MM.1S (cell line): Measurements from ENCODE around the gene APRT.

ENCODE experiments used
- DNase-seq: peaks from one replicate; pipeline ENCODE4 v3.0.0-alpha.2; 2015
- H2AFZ ChIP-seq: fragments of 300-600 bp; sonication (generic); 2 replicates; pipeline ENCODE4 v1.6.0; 2016; ENCODE audit warnings: antibody characterized with exemption, low read length
- H3F3A ChIP-seq: fragments of 300-600 bp; sonication (generic); 2 replicates; pipeline ENCODE4 v1.6.1; 2016; ENCODE audit warnings: mild to moderate bottlenecking, antibody characterized with exemption, low read length, moderate library complexity, mixed read lengths; ENCODE audit not compliant: insufficient read depth
- H3K27ac ChIP-seq: fragments of 300-600 bp; sonication (generic); 2 replicates; pipeline ENCODE4 v1.5.1; 2016; ENCODE audit warnings: mild to moderate bottlenecking, low read length
- H3K27me3 ChIP-seq: fragments of 300-600 bp; sonication (generic); replicated peaks from 2 replicates; pipeline ENCODE4 v1.6.0; 2016; ENCODE audit warnings: low read length; ENCODE audit not compliant: insufficient read depth
- H3K36me3 ChIP-seq: fragments of 300-600 bp; sonication (generic); replicated peaks from 2 replicates; pipeline ENCODE4 v1.6.1; 2016; ENCODE audit warnings: mild to moderate bottlenecking, low read length, mixed read lengths; ENCODE audit not compliant: insufficient read depth
- H3K4me1 ChIP-seq: fragments of 300-600 bp; sonication (generic); 2 replicates; pipeline ENCODE4 v1.6.1; 2016; ENCODE audit warnings: low read length, mixed read lengths
- H3K4me2 ChIP-seq: fragments of 300-600 bp; sonication (generic); 2 replicates; pipeline ENCODE4 v1.6.0; 2016; ENCODE audit warnings: low read depth, low read length
- H3K4me3 ChIP-seq: fragments of 300-600 bp; sonication (generic); 2 replicates; pipeline ENCODE4 v1.5.1; 2016; ENCODE audit warnings: low read length, mixed read lengths
- H3K79me2 ChIP-seq: fragments of 300-600 bp; sonication (generic); 2 replicates; pipeline ENCODE4 v1.6.1; 2016; ENCODE audit warnings: mixed run types, low read length, mixed read lengths
- H3K9ac ChIP-seq: fragments of 300-600 bp; sonication (generic); 2 replicates; pipeline ENCODE4 v1.6.1; 2016; ENCODE audit warnings: low read length, mixed read lengths
- H3K9me2 ChIP-seq: fragments of 300-600 bp; sonication (generic); replicated peaks from 2 replicates; pipeline ENCODE4 v1.6.1; 2016; ENCODE audit warnings: mild to moderate bottlenecking, low read length, mixed read lengths; ENCODE audit not compliant: insufficient read depth
- H3K9me3 ChIP-seq: fragments of 300-600 bp; sonication (generic); replicated peaks from 2 replicates; pipeline ENCODE4 v1.6.1; 2016; ENCODE audit warnings: mild to moderate bottlenecking, low read length, mixed read lengths; ENCODE audit not compliant: insufficient read depth
- H4K20me1 ChIP-seq: fragments of 300-600 bp; sonication (generic); 2 replicates; pipeline ENCODE4 v1.6.1; 2016; ENCODE audit warnings: mild to moderate bottlenecking, low read length, moderate library complexity, mixed read lengths; ENCODE audit not compliant: insufficient read depth
- EZH2 ChIP-seq: fragments of 300-600 bp; sonication (generic); optimal IDR thresholded peaks from 2 replicates; pipeline ENCODE3; 2017; ENCODE audit warnings: low read depth, mild to moderate bottlenecking, antibody characterized with exemption, low read length, mixed read lengths
- EZH2phosphoT487 ChIP-seq: fragments of 300-600 bp; sonication (generic); IDR thresholded peaks from 2 replicates; pipeline ENCODE4 v1.6.1; 2018; ENCODE audit warnings: antibody characterized with exemption, low read length
- TF ChIP-seq, protein P1 (sequence below): fragments of 300-600 bp; sonication (generic); IDR thresholded peaks from 2 replicates; pipeline ENCODE4 v1.5.1; 2016; ENCODE audit warnings: antibody characterized with exemption, low read length, mixed read lengths

APRT gene

DNA sequence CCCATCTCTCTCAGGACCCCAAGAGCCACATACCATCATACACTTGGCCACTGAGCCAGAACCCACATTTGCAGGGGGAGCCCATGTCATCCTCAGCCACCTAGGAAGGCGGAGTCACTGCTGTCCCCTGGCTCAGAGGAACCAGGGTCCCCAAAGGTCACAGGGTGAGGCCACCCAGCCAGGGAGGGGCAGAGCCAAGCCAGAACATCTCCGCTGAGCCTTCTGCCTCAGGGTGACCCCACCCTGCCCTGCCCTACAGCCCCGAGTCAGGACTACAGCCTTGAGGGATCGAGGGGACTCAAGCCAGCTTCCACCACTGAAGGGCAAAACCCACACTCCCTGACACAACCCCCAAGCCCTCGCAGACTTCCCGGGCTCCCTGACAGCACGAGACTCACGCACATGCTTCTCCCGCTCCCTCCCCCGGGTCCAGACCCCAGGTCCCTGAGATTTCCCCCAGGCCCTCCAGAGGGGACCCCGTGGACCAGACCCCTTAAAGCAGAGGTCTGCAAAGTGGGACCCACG, 44.1 kb downstream of the APRT start:
- H3K4me3 ChIP-seq = no peak overlapping the region
- no peaks in the 10 kb centered on the region for H3K9me2 ChIP-seq
- H3K4me1 ChIP-seq = no peaks in the 10 kb centered on the region
- no peak for DNase-seq
- no peaks in the 10 kb centered on the region for H3K36me3 ChIP-seq
- no peak overlapping the region for H2AFZ ChIP-seq
- H3K79me2 ChIP-seq = peaks cover 94% of the 10 kb centered on the region
- H3K9me3 ChIP-seq = no peaks in the 10 kb centered on the region
- H3F3A ChIP-seq = no peaks in the 10 kb centered on the region
- no peak overlapping the region for H3K4me2 ChIP-seq
- no peak overlapping the region for H3K27ac ChIP-seq
- H3K27me3 ChIP-seq = no peaks in the 10 kb centered on the region
- TF ChIP-seq EZH2phosphoT487 (no peak), EZH2 (no peak)
- TF ChIP-seq, protein P1, sequence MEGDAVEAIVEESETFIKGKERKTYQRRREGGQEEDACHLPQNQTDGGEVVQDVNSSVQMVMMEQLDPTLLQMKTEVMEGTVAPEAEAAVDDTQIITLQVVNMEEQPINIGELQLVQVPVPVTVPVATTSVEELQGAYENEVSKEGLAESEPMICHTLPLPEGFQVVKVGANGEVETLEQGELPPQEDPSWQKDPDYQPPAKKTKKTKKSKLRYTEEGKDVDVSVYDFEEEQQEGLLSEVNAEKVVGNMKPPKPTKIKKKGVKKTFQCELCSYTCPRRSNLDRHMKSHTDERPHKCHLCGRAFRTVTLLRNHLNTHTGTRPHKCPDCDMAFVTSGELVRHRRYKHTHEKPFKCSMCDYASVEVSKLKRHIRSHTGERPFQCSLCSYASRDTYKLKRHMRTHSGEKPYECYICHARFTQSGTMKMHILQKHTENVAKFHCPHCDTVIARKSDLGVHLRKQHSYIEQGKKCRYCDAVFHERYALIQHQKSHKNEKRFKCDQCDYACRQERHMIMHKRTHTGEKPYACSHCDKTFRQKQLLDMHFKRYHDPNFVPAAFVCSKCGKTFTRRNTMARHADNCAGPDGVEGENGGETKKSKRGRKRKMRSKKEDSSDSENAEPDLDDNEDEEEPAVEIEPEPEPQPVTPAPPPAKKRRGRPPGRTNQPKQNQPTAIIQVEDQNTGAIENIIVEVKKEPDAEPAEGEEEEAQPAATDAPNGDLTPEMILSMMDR = no peak
- peaks cover 23% of the 10 kb centered on the region for H4K20me1 ChIP-seq
- no peak overlapping the region for H3K9ac ChIP-seq

DNA sequence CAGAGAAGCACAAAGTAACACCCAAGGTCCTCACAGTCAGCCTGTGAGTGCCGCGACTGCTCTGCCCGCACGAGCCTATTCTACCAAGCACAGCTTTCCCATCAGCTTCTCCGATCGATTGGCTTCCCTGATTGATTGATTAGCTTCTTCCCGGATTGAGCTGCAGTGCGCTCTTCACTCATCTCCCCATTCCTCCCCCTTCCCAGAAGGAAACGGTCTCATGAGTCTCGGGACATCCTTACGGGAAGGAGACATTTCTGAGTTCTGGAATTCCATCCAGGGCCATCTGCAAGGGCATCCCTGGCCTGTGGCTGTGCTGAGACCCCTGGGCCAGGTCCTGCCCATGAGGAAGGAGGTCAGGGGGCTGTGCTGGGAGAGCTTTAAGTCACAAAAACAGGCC, 44.8 kb downstream of the APRT start:
- Histone ChIP-seq H3K36me3 (no peaks in the 10 kb centered on the region), H3K27ac (no peak overlapping the region), H2AFZ (no peak overlapping the region), H3F3A (no peaks in the 10 kb centered on the region), H3K9ac (no peak overlapping the region), H3K9me3 (no peaks in the 10 kb centered on the region), H3K4me1 (no peaks in the 10 kb centered on the region), H3K4me2 (no peak overlapping the region), H3K9me2 (no peaks in the 10 kb centered on the region), H3K4me3 (no peak overlapping the region), H3K79me2 (peaks cover 94% of the 10 kb centered on the region), H3K27me3 (no peaks in the 10 kb centered on the region), H4K20me1 (peaks cover 23% of the 10 kb centered on the region)
- TF ChIP-seq EZH2phosphoT487 (no peak), EZH2 (no peak)
- TF ChIP-seq, protein P1 = no peak
- DNase-seq = no peak

DNA sequence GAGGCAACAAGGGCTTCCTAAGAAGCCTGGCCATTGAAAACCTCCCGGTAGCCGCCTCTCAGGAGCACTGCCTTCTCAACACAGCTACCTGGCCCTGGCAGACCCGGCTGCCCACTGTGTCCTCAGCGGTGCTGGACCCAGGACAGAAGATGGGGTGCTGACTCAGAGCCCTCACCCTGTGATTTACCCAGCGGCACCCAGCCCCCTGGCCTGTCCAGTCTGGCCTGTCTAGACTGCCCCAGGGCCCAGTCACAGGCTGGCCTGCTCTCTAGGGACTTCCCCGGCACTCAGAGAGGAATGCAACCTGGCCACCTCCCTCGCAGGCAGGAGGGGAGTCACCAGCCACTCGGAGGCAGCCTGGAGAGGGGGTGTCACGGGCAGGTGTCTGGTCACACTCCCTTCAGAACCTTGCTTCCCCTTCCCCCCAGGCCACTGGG, 46.8 kb downstream of the APRT start:
- no peak overlapping the region for H3K4me3 ChIP-seq
- H3K9me2 ChIP-seq = no peaks in the 10 kb centered on the region
- no peaks in the 10 kb centered on the region for H3F3A ChIP-seq
- no peak overlapping the region for H3K4me2 ChIP-seq
- DNase-seq = no peak
- no peaks in the 10 kb centered on the region for H3K36me3 ChIP-seq
- no peak overlapping the region for H2AFZ ChIP-seq
- H3K9me3 ChIP-seq = no peaks in the 10 kb centered on the region
- no peaks in the 10 kb centered on the region for H3K27me3 ChIP-seq
- no peaks in the 10 kb centered on the region for H3K4me1 ChIP-seq
- TF ChIP-seq EZH2phosphoT487 (no peak), EZH2 (no peak)
- TF ChIP-seq, protein P1 = no peak
- peaks cover 12% of the 10 kb centered on the region for H4K20me1 ChIP-seq
- H3K79me2 ChIP-seq = peaks cover 96% of the 10 kb centered on the region
- H3K27ac ChIP-seq = no peak overlapping the region
- H3K9ac ChIP-seq = no peak overlapping the region
